HG03571 (cell line): Measurements from ENCODE around the gene DPP10.
"Not testable (repeated sequence)": the region's sequence is repeated elsewhere in the genome, so short reads cannot be mapped to it uniquely, and the experiment has no call there.

ENCODE experiments used
- ATAC-seq: cut with Tn5 transposase; IDR thresholded peaks from one replicate; pipeline ENCODE4 v1.9.1; 2021; ENCODE audit not compliant: unreplicated experiment

The DPP10 gene

GRCh38 chr2:115389024-115389423 is 946.6 kb downstream of the DPP10 start:
- ATAC-seq, result no peak

GRCh38 chr2:115389898-115390565 is 947.6 kb downstream of the DPP10 start:
- ATAC-seq, result no peak

DNA sequence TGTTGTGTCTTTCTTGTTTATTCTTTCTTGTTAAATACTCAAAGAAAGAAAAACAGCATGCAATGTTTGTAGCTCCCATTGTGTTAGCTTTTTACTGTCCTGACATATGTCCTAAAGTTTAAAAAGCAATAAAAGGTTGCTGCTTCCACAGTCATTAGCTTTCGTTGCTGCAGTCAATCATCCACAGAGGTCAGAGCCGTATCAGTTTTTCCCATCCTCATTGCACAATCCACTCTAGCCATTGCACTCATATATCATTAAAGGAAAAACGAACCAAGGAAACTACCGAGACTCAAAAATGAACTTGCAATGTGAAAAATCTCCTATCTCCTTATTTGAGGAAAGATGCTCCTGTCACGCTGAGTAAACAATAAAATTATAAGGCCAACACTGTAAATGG is 954.1 kb downstream of the DPP10 start:
- no peak for ATAC-seq

- ATAC-seq, result no peak
Measured at GRCh38 chr2:115400940-115401339, 958.5 kb downstream of the DPP10 start.

- ATAC-seq, result no peak
Measured at GRCh38 chr2:115412501-115412900, 970.1 kb downstream of the DPP10 start.

- no peak for ATAC-seq
Measured at GRCh38 chr2:115413791-115414190, 971.4 kb downstream of the DPP10 start.

GRCh38 chr2:115414466-115414865 is 972.0 kb downstream of the DPP10 start:
- no peak for ATAC-seq

GRCh38 chr2:115422004-115422634 is 979.7 kb downstream of the DPP10 start:
- no peak for ATAC-seq

DNA sequence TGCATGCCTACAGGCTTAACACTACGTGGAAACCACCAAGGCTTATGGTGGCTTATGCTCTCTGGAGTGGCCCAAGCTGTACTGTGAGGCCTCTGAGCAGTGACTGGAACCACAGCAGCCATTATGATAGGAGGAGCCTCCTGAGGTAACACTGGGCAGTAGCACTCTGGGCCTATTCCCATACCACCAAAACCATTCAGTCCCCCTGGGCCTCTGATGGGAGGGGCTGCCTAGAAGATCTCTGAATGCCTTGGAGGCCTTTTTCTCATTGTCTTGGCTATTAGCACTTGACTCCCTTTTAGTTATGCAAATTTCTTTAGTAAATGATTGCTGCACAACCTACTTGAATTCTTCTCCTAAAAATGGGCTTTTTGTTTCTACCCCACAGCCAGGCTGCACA is 985.0 kb downstream of the DPP10 start:
- no peak for ATAC-seq

GRCh38 chr2:115440746-115441145 is 998.3 kb downstream of the DPP10 start:
- ATAC-seq, result not testable (repeated sequence)

DNA sequence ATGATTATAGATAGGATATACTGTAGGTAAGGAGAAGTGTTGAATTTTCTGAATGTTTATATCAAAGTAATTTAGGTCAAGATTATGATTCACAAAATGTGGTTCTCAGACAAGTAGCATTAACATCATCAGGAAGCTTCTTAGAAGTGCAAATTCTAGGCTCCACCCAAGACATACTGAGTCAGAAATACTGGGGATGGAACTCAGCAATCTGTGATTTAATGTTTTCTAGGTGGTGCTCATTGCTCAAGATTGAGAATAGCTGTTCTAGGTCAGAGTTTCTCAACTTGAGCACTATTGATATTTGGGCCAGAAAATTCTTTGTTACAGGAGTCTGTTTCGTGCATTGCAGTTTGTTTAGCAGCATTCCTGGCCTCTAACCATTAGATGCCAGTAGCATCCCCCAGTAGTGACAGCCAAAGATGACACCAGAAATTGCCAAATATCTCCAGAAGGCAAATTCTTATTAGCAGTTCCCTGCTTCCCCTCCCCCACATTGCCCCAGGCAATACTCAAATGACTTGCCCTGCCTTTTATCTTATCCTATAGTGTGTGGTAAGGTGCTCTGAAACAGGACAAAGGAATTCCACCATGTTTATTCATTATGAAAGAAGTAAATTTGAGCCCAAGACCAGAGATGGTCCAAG is 1001.2 kb downstream of the DPP10 start:
- ATAC-seq, result no peak

- ATAC-seq, result no peak
Measured at GRCh38 chr2:115460008-115460407, 1017.6 kb downstream of the DPP10 start.

GRCh38 chr2:115480741-115481140 is 1038.3 kb downstream of the DPP10 start:
- no peak for ATAC-seq

DNA sequence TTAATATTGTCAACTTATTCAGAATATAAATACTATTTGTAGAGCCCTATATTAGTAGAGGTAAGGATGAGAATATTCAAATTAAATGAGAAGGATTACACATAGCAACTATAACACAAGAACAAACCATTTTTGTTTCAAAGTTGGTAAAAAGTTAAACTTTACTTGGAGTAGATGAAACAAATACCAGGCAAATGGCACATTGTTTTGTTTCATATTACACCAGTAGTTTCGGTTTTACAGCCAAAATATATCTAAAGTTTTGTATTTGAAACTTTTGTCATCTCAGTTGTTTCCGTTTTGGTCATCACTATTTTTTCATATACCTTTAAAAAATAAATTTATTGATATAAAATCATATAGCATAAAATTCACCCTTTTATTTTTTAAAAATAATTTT is 1039.4 kb downstream of the DPP10 start:
- no peak for ATAC-seq

- ATAC-seq, result no peak
Measured at GRCh38 chr2:115483666-115484065, 1041.2 kb downstream of the DPP10 start.

DNA sequence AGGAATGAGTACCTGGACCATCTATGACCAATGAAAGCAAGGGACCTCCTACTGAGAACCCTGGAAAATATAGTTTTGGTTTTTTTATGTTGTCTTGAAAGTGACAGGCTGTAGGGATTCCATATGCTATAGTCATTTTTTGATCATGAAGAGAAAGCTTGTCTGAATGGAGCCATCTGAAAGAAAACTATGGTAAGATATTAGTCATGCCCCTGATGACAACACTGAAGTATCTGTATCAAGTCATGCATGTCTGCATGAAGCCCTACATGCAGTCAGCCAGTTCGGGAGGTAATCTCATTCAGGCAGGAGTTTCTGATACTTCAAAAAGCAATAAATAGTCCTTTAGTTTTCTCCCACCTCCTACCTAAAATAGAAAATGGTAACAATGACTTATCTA is 1042.0 kb downstream of the DPP10 start:
- no peak for ATAC-seq

- no peak for ATAC-seq
Measured at GRCh38 chr2:115484983-115485382, 1042.5 kb downstream of the DPP10 start.

GRCh38 chr2:115491186-115491793 is 1048.8 kb downstream of the DPP10 start:
- ATAC-seq, result no peak

- no peak for ATAC-seq
Measured at GRCh38 chr2:115505331-115505730, 1062.9 kb downstream of the DPP10 start.

DNA sequence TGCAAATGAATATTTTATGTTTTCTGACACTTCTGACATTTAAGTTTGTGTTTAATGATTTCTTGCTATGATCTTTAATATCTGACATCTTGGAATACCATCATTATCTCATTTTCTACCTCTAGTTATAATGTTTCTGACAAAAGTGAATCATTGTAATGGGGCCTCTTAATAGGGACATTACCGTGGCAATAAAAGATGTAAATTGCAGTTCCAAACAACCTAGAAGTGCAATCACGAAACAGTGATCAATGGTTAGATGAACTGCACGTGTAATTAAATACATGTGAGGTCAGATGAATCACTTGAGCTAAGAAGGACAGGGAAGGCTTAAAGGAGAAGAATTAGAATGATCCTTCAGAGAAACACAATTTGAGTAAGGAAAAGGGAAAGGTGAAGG is 1078.3 kb downstream of the DPP10 start:
- ATAC-seq, result no peak

- ATAC-seq, result no peak
Measured at GRCh38 chr2:115524452-115524851, 1082.0 kb downstream of the DPP10 start.

DNA sequence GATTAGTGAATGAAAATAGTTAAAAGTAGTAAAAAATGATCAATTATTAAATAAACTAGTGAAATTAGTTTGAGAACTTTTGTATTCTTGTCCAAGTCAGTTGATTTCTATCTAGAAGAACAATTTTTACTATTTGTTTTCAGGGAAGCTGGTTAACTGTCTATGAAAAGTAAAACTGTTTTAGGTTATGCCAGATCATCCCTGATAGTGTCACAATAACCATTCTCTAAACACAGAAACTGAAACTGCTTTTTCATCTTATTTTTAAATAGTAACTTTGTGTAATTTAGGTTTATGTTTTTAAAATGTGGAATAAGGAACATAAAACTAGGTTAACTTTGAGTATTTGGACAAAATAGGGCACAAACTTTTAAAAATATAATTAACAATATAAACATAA is 1087.2 kb downstream of the DPP10 start:
- no peak for ATAC-seq
